H9 (cell line): Measurements from ENCODE around the gene PCSK6. TPM values are rescaled to one million over a fixed set of nuclear protein-coding genes. Genes with fewer than 3 reads are reported as not detected.

ENCODE experiments used
- DNase-seq: peaks from one replicate; pipeline ENCODE4 v3.0.0-alpha.2; 2017
- H2AFZ ChIP-seq: one replicate; pipeline ENCODE4 v1.6.1; 2013; ENCODE audit warnings: mild to moderate bottlenecking, low read length, control low read depth, moderate library complexity
- H2AK5ac ChIP-seq: 2 replicates; pipeline ENCODE4 v1.6.1; 2013; ENCODE audit warnings: low read length, control low read depth, mixed read lengths; ENCODE audit not compliant: insufficient read length
- H2BK120ac ChIP-seq: one replicate; pipeline ENCODE4 v1.6.1; 2013; ENCODE audit warnings: low read depth, mild to moderate bottlenecking, low read length, control low read depth, inconsistent platforms; ENCODE audit not compliant: poor library complexity, severe bottlenecking
- H2BK12ac ChIP-seq: 2 replicates; pipeline ENCODE4 v1.6.1; 2013; ENCODE audit warnings: low read length, control low read depth, mixed read lengths, low read depth; ENCODE audit not compliant: insufficient read length
- H2BK15ac ChIP-seq: 2 replicates; pipeline ENCODE4 v1.6.1; 2013; ENCODE audit warnings: low read depth, low read length, control low read depth
- H2BK20ac ChIP-seq: one replicate; pipeline ENCODE4 v1.6.1; 2013; ENCODE audit warnings: low read depth, mild to moderate bottlenecking, low read length, control low read depth, inconsistent platforms; ENCODE audit not compliant: poor library complexity, severe bottlenecking
- H2BK5ac ChIP-seq: 2 replicates; pipeline ENCODE4 v1.6.1; 2013; ENCODE audit warnings: low read length, control low read depth, mixed read lengths; ENCODE audit not compliant: insufficient read length
- H3K14ac ChIP-seq: 2 replicates; pipeline ENCODE4 v1.6.1; 2013; ENCODE audit warnings: low read length, control low read depth; ENCODE audit not compliant: insufficient read depth
- H3K18ac ChIP-seq: 2 replicates; pipeline ENCODE4 v1.6.1; 2013; ENCODE audit warnings: low read depth, mild to moderate bottlenecking, mixed read lengths, low read length, control low read depth; ENCODE audit not compliant: insufficient read length
- H3K23ac ChIP-seq: 2 replicates; pipeline ENCODE4 v1.6.1; 2013; ENCODE audit warnings: low read length, control low read depth, mixed read lengths, low read depth; ENCODE audit not compliant: insufficient read length
- H3K23me2 ChIP-seq: 2 replicates; pipeline ENCODE4 v1.6.1; 2013; ENCODE audit warnings: low read depth, mild to moderate bottlenecking, mixed read lengths, low read length, control low read depth; ENCODE audit not compliant: insufficient read length, poor library complexity, severe bottlenecking
- H3K27ac ChIP-seq: 2 replicates; pipeline ENCODE4 v1.5.1; 2013; ENCODE audit warnings: low read length, control low read depth, mixed read lengths, low read depth; ENCODE audit not compliant: insufficient read length
- H3K27me3 ChIP-seq: 2 replicates; pipeline ENCODE4 v1.6.1; 2013; ENCODE audit warnings: low read length, control low read depth, inconsistent platforms; ENCODE audit not compliant: insufficient read depth
- H3K4ac ChIP-seq: 2 replicates; pipeline ENCODE4 v1.6.1; 2013; ENCODE audit warnings: low read depth, mild to moderate bottlenecking, control low read depth, inconsistent platforms, low read length, moderate library complexity
- H3K4me1 ChIP-seq: 2 replicates; pipeline ENCODE4 v1.6.1; 2013; ENCODE audit warnings: low read length, control low read depth, inconsistent platforms; ENCODE audit not compliant: insufficient read depth
- H3K4me2 ChIP-seq: 2 replicates; pipeline ENCODE4 v1.6.1; 2013; ENCODE audit warnings: low read length, control low read depth, mixed read lengths; ENCODE audit not compliant: insufficient read length, insufficient read depth
- H3K56ac ChIP-seq: 2 replicates; pipeline ENCODE4 v1.6.1; 2013; ENCODE audit warnings: low read depth, mild to moderate bottlenecking, mixed read lengths, low read length, control low read depth; ENCODE audit not compliant: insufficient read length
- H3K79me1 ChIP-seq: 2 replicates; pipeline ENCODE4 v1.6.1; 2013; ENCODE audit warnings: low read depth, mild to moderate bottlenecking, moderate library complexity, low read length, control low read depth, inconsistent platforms; ENCODE audit not compliant: insufficient read depth, poor library complexity, severe bottlenecking
- H3K79me2 ChIP-seq: 2 replicates; pipeline ENCODE4 v1.6.1; 2013; ENCODE audit warnings: low read length, control low read depth, inconsistent platforms; ENCODE audit not compliant: insufficient read depth
- H3K9ac ChIP-seq: 2 replicates; pipeline ENCODE4 v1.6.1; 2013; ENCODE audit warnings: low read length, control low read depth, mixed read lengths; ENCODE audit not compliant: insufficient read length; ENCODE audit errors: extremely low read depth
- H3K9me3 ChIP-seq: one replicate; pipeline ENCODE4 v1.6.1; 2013; ENCODE audit warnings: low read depth, low read length, inconsistent platforms; ENCODE audit not compliant: control insufficient read depth
- H3T11ph ChIP-seq: one replicate; pipeline ENCODE4 v1.6.1; 2013; ENCODE audit warnings: mild to moderate bottlenecking, low read length, control low read depth, inconsistent platforms
- H4K20me1 ChIP-seq: one replicate; pipeline ENCODE4 v1.6.1; 2013; ENCODE audit not compliant: control insufficient read depth, insufficient read length, insufficient read depth
- H4K5ac ChIP-seq: 2 replicates; pipeline ENCODE4 v1.6.1; 2013; ENCODE audit warnings: low read depth, mild to moderate bottlenecking, mixed read lengths, low read length, control low read depth; ENCODE audit not compliant: insufficient read length
- H4K8ac ChIP-seq: replicated peaks from 2 replicates; pipeline ENCODE4 v1.6.1; 2013; ENCODE audit warnings: low read length, control low read depth, mixed read lengths, low read depth; ENCODE audit not compliant: insufficient read length
- H4K91ac ChIP-seq: 2 replicates; pipeline ENCODE4 v1.6.1; 2013; ENCODE audit warnings: low read depth, mild to moderate bottlenecking, moderate library complexity, mixed read lengths, low read length, control low read depth; ENCODE audit not compliant: insufficient read length
- H3K27ac Mint-ChIP-seq, 3 experiments: 2 replicates in 2 of 3; 3 replicates in 1 of 3; pipeline ENCODE4 v1.8.0; 2020 to 2021; ENCODE audit warnings: mixed read lengths in 3 of 3, mild to moderate bottlenecking in 1 of 3, moderate library complexity in 1 of 3
- H3K27me3 Mint-ChIP-seq: 2 replicates; pipeline ENCODE4 v1.8.0; 2021; ENCODE audit warnings: low read depth, mild to moderate bottlenecking, moderate library complexity, mixed read lengths
- H3K36me3 Mint-ChIP-seq, 3 experiments: 2 replicates in 2 of 3; 3 replicates in 1 of 3; pipeline ENCODE4 v1.8.0; 2020 to 2021; ENCODE audit warnings: low read depth in 3 of 3, mixed read lengths in 3 of 3; ENCODE audit not compliant: insufficient read depth in 1 of 3
- H3K4me1 Mint-ChIP-seq, 2 experiments: 2 replicates each; pipeline ENCODE4 v1.8.0; 2020; ENCODE audit warnings: mixed read lengths in 2 of 2
- H3K4me3 Mint-ChIP-seq, 2 experiments: 2 replicates in 1 of 2; 3 replicates in 1 of 2; pipeline ENCODE4 v1.8.0; 2020 to 2021; ENCODE audit warnings: mild to moderate bottlenecking in 2 of 2, mixed read lengths in 2 of 2, moderate library complexity in 1 of 2
- H3K9me3 Mint-ChIP-seq, 2 experiments: 2 replicates in 1 of 2; 3 replicates in 1 of 2; pipeline ENCODE4 v1.8.0; 2020; ENCODE audit warnings: mild to moderate bottlenecking in 2 of 2, mixed read lengths in 2 of 2, moderate library complexity in 1 of 2
- CTCF ChIP-seq: fragments of 200-600 bp; sonication (generic); conservative IDR thresholded peaks from 3 replicates; pipeline ENCODE4 v1.8.0; 2021; ENCODE audit warnings: antibody characterized with exemption, mild to moderate bottlenecking
- WGBS: extraction: QIAGEN DNeasy Blood & Tissue Kit; methylation state at CpG from one replicate; pipeline ENCODE4 v1.1.7; 2013; ENCODE audit warnings: missing lambda C conversion rate, low lambda C conversion rate, mixed read lengths; ENCODE audit not compliant: insufficient read length; ENCODE audit errors: extremely low coverage; 5-methylcytosine and 5-hydroxymethylcytosine counted together
- total RNA-seq: library from RNA; stranded (reverse); gene quantifications from 2 replicates; pipeline ENCODE4 v1.2.1, GENCODE V29; 2021

The PCSK6 gene
- total RNA-seq, 1 experiment from 2014 or later: 4.0 TPM

GRCh38 chr15:101386967-101387366 is 102.5 kb downstream of the PCSK6 start:
- H3K79me2 ChIP-seq: no peaks in the 10 kb centered on the region
- no peak overlapping the region for H3K4ac ChIP-seq
- no peak overlapping the region for H3K56ac ChIP-seq
- no peak for TF ChIP-seq CTCF
- H4K8ac ChIP-seq: no peak overlapping the region
- no peak overlapping the region for H2BK20ac ChIP-seq
- H3K23ac ChIP-seq: no peak overlapping the region
- Mint-ChIP-seq H3K9me3 (no peaks in the 10 kb centered on the region), H3K4me1 (peaks cover 3% of the 10 kb centered on the region in 2 experiments; a peak in 3 of 4 replicates), H3K27me3 (no peaks in the 10 kb centered on the region; the same call in 1 of the 2 replicates), H3K4me3 (no peak overlapping the region), H3K27ac (no peak overlapping the region), H3K36me3 (no peaks in the 10 kb centered on the region)
- no peak overlapping the region for H2BK15ac ChIP-seq
- H3K23me2 ChIP-seq: no peaks in the 10 kb centered on the region
- no peak overlapping the region for H3K27ac ChIP-seq
- H3K9me3 ChIP-seq: no peaks in the 10 kb centered on the region
- no peak overlapping the region for H3K18ac ChIP-seq
- no peak overlapping the region for H2BK12ac ChIP-seq
- no peak overlapping the region for H3K4me2 ChIP-seq
- H3T11ph ChIP-seq: no peak overlapping the region
- H4K91ac ChIP-seq: no peak overlapping the region
- H2BK5ac ChIP-seq: no peak overlapping the region
- no peak overlapping the region for H2AFZ ChIP-seq
- no CpG with 5 or more reads among the region's 10 CpGs for WGBS
- no peaks in the 10 kb centered on the region for H4K20me1 ChIP-seq
- H3K9ac ChIP-seq: no peak overlapping the region
- no peaks in the 10 kb centered on the region for H3K27me3 ChIP-seq
- no peak overlapping the region; the same call in 1 of the 2 replicates for H3K14ac ChIP-seq
- DNase-seq: no peak
- no peaks in the 10 kb centered on the region for H3K4me1 ChIP-seq
- H2AK5ac ChIP-seq: no peak overlapping the region
- no peak overlapping the region for H4K5ac ChIP-seq
- H2BK120ac ChIP-seq: no peak overlapping the region
- no peaks in the 10 kb centered on the region for H3K79me1 ChIP-seq
